ENCODE data around the gene ACBD6.

- TF ChIP-seq POLR2A (IDR thresholded peaks at IDR 0.05) = no peak
- TF ChIP-seq, protein P1, sequence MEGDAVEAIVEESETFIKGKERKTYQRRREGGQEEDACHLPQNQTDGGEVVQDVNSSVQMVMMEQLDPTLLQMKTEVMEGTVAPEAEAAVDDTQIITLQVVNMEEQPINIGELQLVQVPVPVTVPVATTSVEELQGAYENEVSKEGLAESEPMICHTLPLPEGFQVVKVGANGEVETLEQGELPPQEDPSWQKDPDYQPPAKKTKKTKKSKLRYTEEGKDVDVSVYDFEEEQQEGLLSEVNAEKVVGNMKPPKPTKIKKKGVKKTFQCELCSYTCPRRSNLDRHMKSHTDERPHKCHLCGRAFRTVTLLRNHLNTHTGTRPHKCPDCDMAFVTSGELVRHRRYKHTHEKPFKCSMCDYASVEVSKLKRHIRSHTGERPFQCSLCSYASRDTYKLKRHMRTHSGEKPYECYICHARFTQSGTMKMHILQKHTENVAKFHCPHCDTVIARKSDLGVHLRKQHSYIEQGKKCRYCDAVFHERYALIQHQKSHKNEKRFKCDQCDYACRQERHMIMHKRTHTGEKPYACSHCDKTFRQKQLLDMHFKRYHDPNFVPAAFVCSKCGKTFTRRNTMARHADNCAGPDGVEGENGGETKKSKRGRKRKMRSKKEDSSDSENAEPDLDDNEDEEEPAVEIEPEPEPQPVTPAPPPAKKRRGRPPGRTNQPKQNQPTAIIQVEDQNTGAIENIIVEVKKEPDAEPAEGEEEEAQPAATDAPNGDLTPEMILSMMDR (IDR thresholded peaks at IDR 0.05) = no peak
- no peak for TF ChIP-seq POLR2AphosphoS5 (IDR thresholded peaks at IDR 0.05; ENCODE audit: insufficient read depth in 1 of 2, low read depth in 1 of 2)
Measured at GRCh38 chr1:180462102-180462501, 40.3 kb downstream of the ACBD6 start.

Data from vagina (tissue), 2 donors.